ENCODE results near the gene CLDN6.

GRCh38 chr16:3013491-3013951 lies 4.5 kb downstream of the CLDN6 start:
- TF ChIP-seq CTCF (conservative IDR thresholded peaks at IDR 0.05 in 1 of 2, IDR thresholded peaks at IDR 0.05 in 1 of 2; ENCODE audit: extremely low read depth in 1 of 2, insufficient read depth in 1 of 2, low read depth in 1 of 2, low read length in 2 of 2) (no peak), EZH2 (IDR thresholded peaks at IDR 0.05; ENCODE audit: borderline replicate concordance, low read length) (no peak)

All from mammary epithelial cell (primary cell).